CD1c-positive myeloid dendritic cell (primary cell): ENCODE results near the gene FNTB.
A peak's percentile ranks its signal among the peaks of the same experiment; 100 is the strongest.

Experiments used
- DNase-seq: peaks from one replicate; pipeline ENCODE4 v3.0.0-alpha.2; 2016; ENCODE audit errors: extremely low spot score

The FNTB gene

DNA sequence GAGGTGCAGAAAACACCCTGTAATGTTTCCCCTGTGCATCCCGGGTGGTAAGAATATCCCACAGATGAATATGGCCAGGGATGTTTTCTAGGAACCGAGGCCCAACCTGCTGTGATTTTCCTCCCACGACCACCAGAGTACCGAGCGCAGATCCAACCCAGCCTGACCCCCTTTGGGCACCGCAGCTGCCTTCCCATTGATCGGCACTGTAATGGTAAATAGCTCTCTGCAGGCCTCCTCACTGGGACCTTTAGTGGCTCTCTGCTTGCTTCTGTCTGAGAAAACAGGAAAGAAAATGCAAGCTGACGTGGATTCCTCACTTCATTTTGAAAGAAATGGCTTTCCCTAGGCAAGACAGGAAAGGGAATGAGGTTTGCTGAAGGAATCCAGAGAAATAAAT is 12.1 kb upstream of the FNTB start:
- no peak for DNase-seq

- DNase-seq = no peak
Observed at GRCh38 chr14:64979336-64980074, 7.2 kb upstream of the FNTB start.

GRCh38 chr14:64983439-64984310 is 3.0 kb upstream of the FNTB start:
- DNase-seq = peak; percentile 45

DNA sequence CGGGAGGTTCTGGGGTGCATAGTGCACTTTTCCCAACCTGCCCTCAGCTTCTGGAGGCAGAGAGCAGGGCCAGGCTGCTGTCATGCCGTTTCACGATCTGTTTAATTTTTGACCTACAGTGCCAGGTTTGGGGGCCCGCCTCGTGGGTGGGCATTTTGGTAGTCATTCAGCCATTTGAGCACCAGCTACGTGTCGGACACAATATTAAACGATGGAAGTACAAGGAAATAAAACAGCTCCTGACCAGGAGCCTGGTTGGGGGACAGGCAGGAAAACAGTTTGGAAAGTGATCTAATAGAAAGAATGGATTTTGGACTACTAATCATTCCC is 708 bp downstream of the FNTB start:
- no peak for DNase-seq

DNA sequence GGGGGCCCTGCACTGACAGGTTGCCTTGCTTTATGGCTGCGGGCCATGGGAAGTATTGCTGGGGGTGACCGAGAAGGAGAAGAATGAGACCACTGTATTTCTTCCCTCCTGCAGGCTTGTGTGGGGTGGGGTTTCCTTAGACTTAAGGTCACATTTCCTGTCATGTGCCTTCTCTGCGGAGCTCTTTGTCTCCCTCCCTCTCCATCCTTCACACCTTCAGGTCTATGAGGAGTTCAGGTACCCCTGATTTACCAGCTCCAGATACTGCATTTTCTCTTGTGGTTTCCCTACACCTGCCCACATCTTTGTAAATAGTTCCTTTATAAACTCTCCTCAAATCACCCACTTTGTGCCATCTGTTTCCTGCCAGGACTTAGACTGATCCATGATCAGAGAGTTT is 3.6 kb downstream of the FNTB start:
- no peak for DNase-seq

GRCh38 chr14:64990939-64991338 is 4.2 kb downstream of the FNTB start:
- DNase-seq = no peak

GRCh38 chr14:64992328-64992885 is 5.7 kb downstream of the FNTB start:
- no peak for DNase-seq

DNA sequence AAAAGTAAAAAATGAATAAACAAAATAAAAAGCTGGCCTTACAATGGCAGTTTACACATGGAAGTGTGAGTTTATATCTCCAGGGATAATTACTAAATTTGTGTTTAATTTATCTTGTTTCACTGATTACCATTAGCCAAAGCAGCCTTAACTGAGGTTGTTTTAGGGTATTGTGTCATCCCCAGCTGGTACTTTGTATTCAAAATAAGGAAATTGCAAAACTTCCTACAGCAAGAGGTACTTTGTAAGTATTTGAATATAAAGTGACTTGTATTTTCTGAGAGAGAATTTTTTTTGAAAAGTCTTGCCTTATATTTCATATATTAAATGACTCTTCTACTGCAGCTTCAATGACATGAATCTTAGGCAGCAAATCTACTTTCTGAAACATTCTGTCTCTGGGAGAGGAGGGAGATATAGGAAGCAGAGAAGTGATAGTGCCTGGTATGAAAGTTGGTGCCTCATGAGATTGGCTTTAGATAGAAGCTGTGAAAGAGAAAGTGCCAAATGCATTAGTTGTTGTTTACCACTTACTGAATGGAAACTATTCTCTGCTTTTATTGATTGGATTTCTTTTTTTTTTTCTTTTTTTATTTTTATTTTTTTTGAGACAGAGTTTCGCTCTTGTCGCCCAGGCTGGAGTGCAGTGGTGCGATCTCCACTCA is 6.7 kb downstream of the FNTB start:
- DNase-seq = peak; percentile 39

DNA sequence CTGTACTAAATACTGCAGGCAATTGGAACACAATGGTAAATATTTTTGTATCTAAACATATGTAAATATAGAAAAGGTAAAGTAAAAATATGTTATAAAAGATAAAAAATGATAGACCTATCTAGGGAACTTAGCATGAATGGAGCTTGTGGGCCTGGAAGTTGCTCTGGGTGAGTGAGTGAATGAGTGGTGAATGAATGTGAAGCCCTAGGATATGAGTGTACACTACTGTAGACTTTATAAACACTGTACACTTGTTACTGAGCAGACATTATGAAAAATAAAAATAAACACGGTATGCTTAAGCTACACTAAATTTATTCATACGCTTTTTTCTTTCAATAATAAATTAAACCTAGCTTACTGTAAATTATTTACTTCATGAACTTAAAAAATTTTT is 7.8 kb downstream of the FNTB start:
- no peak for DNase-seq

DNA sequence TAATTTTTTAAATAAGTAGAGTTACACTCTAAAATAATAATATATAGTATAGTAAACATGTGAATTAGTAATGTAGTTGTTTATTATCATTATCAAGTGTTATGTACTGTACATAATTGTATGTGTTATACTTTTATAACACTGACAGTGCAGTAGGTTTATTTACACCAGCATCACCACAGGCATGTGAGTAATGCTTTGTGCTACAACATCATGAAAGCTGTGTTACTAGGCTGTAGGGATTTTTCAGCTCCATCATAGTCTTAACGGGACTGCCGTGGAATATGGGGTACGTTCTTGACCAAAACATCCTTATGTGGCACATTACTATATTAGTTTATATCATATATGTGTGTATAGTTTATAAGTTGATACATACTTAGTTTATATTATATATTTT is 8.6 kb downstream of the FNTB start:
- DNase-seq = no peak

DNA sequence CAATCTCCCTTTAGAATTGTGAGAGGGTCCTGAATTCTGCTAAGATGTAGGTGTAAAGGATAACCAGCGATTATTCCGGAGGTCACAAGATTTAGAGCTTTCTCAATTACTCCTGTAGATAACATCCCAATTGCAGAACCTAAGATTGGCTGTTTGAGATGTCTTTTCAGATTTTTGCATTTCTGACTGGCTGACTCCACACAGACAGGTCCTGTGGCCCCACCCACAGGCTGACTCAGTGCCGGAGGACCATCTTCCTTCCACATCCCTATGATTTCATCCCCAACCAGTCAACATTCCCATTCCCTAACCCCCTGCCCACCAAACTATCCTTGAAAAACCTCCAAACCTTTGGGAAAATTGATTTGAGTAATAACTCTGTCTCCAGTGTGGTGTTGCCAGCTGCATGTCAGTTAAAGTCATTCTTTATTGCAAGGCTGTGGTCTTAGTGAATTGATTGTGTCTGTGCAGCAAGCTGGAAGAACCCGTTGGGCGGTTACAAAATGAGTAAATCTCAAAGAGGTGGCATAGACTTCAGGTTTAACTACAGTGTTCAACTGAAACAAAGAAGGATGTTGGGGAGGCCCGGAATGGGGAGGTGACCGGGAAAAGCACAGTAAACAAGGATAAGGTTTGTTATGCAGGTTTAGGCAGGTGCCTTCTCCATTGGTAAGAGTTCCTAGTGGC is 10.6 kb downstream of the FNTB start:
- DNase-seq = no peak

GRCh38 chr14:64998455-64998931 is 11.8 kb downstream of the FNTB start:
- no peak for DNase-seq

DNA sequence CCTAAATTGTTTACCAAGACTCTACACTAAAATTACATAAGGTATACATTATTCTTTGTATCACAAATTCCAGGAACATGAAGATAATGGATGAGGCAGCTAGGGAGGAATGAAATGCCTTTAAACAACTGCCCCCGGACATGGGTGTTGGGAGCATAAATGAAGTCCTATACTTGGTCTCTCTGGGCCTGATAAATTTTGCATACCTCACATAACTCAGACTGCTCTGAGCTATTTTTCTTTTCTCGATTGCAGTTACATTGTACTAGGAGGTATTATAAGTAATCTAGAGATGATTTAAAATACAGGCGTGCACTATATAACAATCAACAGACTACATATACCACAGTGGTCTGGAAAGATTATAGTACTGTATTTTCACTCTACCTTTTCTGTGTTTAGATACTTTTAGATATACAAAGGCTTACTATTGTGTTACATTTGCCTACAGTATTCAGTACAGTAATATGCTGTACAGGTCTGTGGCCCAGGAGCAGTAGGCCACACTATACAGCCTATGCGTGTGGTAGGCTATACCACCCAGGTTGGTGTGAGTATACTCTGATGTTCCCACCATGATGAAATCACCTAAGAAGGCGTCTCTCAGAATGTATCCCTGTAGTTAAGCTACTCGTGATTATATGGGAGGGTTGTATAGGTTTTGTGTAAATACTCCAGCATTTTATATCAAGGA is 14.3 kb downstream of the FNTB start:
- DNase-seq = no peak

DNA sequence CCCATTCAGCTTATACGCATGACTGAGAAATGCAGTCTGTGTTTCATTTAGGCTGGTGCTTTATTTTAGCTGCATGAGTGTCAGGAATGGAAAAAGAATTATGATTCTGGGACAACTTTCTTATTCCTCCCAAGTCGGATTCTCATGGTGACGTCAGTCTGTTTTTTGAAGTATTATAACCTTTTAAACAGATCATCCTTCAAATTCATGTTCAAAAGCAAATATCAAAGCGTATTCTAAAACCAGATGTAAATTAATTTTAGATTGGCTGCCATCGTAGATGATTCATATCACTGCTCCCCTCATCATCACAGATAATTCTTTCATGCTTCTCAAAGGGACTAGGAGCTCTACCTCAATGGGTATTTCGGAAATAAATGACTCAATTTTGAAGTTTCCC is 15.0 kb downstream of the FNTB start:
- no peak for DNase-seq

DNA sequence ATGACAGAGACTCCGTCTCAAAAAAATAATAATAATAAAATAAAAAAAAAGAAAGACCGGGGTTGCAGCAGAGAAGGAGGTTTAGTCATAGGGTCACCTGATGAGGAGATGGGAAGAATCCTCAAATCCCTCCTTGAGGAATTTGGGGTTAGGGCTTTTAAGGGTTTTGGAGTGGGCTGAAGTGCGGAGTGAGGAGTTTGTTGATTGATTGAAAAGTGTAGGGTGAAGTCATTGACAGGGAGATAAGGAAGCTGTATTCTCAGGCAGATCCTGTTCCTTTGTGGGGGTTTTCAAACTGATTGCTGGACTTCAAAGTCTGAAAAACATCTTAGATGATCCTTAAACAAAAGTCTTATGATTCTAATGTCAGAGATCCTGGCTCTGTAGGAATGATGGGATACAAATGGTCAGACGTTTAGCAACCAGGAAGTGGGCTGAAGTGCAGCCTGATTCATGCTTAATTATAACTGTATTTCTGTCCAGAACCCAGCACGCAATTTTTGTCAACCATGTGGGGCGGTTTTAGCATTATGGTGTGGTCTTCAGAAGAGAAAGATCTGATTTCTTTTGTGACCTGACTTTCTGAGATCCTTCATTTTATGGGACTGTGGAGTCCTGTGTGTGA is 16.0 kb downstream of the FNTB start:
- DNase-seq = no peak

DNA sequence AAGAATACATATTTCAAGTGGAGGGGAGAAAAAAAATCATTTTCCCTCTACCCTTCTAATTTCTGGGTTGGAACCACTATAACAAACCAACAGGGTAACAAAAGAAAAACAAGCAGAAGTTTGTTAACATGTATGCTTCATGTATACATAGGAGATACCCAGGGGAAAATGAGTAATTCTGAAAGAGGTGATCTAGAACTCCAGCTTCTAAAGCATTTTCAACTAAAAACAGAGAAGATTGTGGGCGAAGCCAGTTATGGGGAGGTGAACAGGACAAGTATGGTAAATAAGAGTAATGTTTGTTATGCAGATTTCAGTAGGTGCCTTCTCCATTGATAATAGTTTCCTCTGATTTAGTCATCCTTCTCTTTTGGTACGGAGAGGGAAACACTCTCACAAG is 16.7 kb downstream of the FNTB start:
- DNase-seq = no peak

GRCh38 chr14:65006261-65006721 is 19.6 kb downstream of the FNTB start:
- no peak for DNase-seq

- no peak for DNase-seq
Observed at GRCh38 chr14:65007202-65007601, 20.5 kb downstream of the FNTB start.

- DNase-seq = no peak
Observed at GRCh38 chr14:65010211-65010931, 23.7 kb downstream of the FNTB start.

DNA sequence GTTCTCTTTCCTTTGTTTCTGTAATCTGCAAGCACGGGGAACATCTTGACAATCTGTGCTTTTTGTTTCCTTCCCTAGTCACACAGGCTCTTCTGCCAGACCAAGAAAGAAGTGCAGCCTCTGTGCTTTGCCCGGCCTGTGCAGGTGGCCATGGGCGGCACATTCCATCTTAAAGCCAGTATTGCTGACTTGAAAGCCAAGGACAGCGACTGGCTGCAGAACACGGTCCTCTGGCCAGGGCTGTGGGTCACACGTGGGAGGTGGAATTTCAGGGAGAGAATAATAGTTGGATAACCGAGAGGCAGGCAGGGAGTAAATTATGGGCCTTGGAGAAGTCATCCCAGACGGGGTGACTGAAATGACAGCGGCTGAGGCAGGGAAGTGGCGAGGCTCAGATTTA is 24.8 kb downstream of the FNTB start:
- no peak for DNase-seq
